Esophagus (tissue), 2 donors: ENCODE data around the gene DPEP2NB. TPM values are rescaled to one million over a fixed set of nuclear protein-coding genes. Genes with fewer than 3 reads are reported as not detected.
A peak's percentile ranks its signal among the peaks of the same experiment; 100 is the strongest.

Source experiments
- H3K27ac ChIP-seq, 2 donors: one replicate each; pipeline ENCODE4 v1.5.1; 2013; ENCODE audit warnings: low read depth in 2 of 2, mild to moderate bottlenecking in 2 of 2, inconsistent platforms in 1 of 2, low read length in 1 of 2, moderate library complexity in 1 of 2
- H3K27me3 ChIP-seq, 2 donors: one replicate each; pipeline ENCODE4 v1.6.1; 2013; ENCODE audit warnings: low read length in 2 of 2, control low read depth in 1 of 2, mild to moderate bottlenecking in 1 of 2; ENCODE audit not compliant: insufficient read depth in 2 of 2, control insufficient read depth in 1 of 2
- H3K36me3 ChIP-seq, 2 donors: one replicate each; pipeline ENCODE4 v1.6.1; 2013; ENCODE audit warnings: low read length in 1 of 2; ENCODE audit not compliant: control insufficient read depth in 2 of 2, insufficient read depth in 2 of 2
- H3K4me1 ChIP-seq, 2 donors: one replicate each; pipeline ENCODE4 v1.6.1; 2013; ENCODE audit warnings: low read length in 1 of 2; ENCODE audit not compliant: control insufficient read depth in 2 of 2, insufficient read depth in 2 of 2
- H3K4me3 ChIP-seq, 2 donors: one replicate each; pipeline ENCODE4 v1.5.1; 2013; ENCODE audit warnings: low read length in 2 of 2, mild to moderate bottlenecking in 2 of 2, low read depth in 1 of 2, moderate library complexity in 1 of 2
- H3K9me3 ChIP-seq, 2 donors: one replicate each; pipeline ENCODE4 v1.6.1; 2013; ENCODE audit warnings: mild to moderate bottlenecking in 2 of 2, low read depth in 1 of 2, low read length in 1 of 2, moderate library complexity in 1 of 2; ENCODE audit not compliant: control insufficient read depth in 2 of 2, insufficient read depth in 1 of 2
- WGBS, 2 donors: extraction: QIAGEN DNeasy Blood & Tissue Kit; methylation state at CpG; one replicate each; pipeline ENCODE4 v1.1.7; 2013; 5-methylcytosine and 5-hydroxymethylcytosine counted together
- polyA plus RNA-seq, 2 donors: library from polyadenylated mRNA; stranded (reverse); fragments of 200-250 nt; gene quantifications; one replicate each; pipeline ENCODE4 v1.2.3, GENCODE V29; 2013
- donor health status: healthy with polysubstance abuse.
- donor health status: Bipolar disorder and iron deficiency.

The DPEP2NB gene, protein sequence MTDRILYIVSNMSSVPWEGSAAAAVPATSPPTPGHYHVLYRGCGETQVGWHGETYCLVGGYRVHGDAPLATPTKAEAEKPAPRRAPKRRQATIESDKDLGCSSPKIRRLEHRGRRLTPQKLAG
- under 1 TPM in 1 of 2 donors, not detected in 1; 0.04 TPM for polyA plus RNA-seq

- Histone ChIP-seq H3K36me3 (no peaks in the 10 kb centered on the region), H3K9me3 (no peaks in the 10 kb centered on the region), H3K27me3 (no peaks in the 10 kb centered on the region), H3K4me1 (peaks cover 0 to 5% of the 10 kb centered on the region in 2 donors), H3K4me3 (no peak within 1 kb of the TSS), H3K27ac (no peak within 1 kb of the TSS)
- 84 to 85% methylated on average over 5 of the region's 5 CpGs for WGBS, 2 donors
Measured at GRCh38 chr16:68015681-68016080, at the start of gene DPEP2NB. TSS of gene DPEP2NB (minus strand) at chr16:68015911. CDS start at chr16:68015770, 141 bp downstream.

- 46 to 52% methylated on average over 2 of the region's 2 CpGs for WGBS, 2 donors
- no peaks in the 10 kb centered on the region for H3K27me3 ChIP-seq
- peaks cover 0 to 8% of the 10 kb centered on the region in 2 donors for H3K36me3 ChIP-seq
- peaks cover 0 to 6% of the 10 kb centered on the region in 2 donors for H3K4me1 ChIP-seq
- H3K27ac ChIP-seq, result peak overlapping the region in 1 of 2 donors; percentile 76
- H3K9me3 ChIP-seq, result no peaks in the 10 kb centered on the region
- no peak overlapping the region for H3K4me3 ChIP-seq
Measured at GRCh38 chr16:68064791-68065365, 49.2 kb upstream of the DPEP2NB start.

GRCh38 chr16:68062910-68063393, 47.2 kb upstream of the DPEP2NB start:
- no peaks in the 10 kb centered on the region for H3K27me3 ChIP-seq

DNA sequence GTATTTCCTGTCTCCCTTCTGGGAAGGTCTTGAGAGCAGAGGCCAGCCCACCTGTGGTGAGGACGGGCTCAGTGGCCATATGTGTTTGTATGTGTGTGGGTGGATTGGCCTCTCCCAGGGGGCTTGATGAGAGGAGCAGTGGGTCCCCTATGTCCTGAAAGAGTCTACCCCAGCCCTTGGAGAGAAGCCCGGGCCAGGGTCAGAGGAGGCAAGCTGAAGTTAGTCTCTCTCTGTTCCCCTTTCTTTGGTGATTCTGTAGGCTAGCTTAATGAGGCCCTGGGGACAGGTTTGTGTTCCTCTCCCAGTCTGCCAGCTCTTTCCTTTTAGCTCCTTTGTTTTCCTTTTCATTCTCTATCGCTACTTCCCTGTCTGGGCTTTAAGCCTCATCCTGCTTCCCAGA, 45.7 kb upstream of the DPEP2NB start:
- H3K27me3 ChIP-seq, result no peaks in the 10 kb centered on the region
- H3K4me3 ChIP-seq, result no peak overlapping the region
- WGBS, 2 donors, result 80 to 83% methylated on average over 2 to 3 of the region's 3 CpGs
- H3K36me3 ChIP-seq, result peaks cover 2 to 3% of the 10 kb centered on the region in 2 donors
- peak overlapping the region in 1 of 2 donors; percentile 53 for H3K27ac ChIP-seq
- H3K4me1 ChIP-seq, result no peaks in the 10 kb centered on the region
- no peaks in the 10 kb centered on the region for H3K9me3 ChIP-seq

More at GRCh38 chr16:68062910-68063393, 47.2 kb upstream of the DPEP2NB start:
- WGBS, 2 donors, result 87 to 94% methylated on average over 4 of the region's 4 CpGs
- Histone ChIP-seq H3K4me3 (no peak overlapping the region), H3K36me3 (peaks cover 2% of the 10 kb centered on the region in 2 donors), H3K27ac (no peak overlapping the region), H3K4me1 (no peaks in the 10 kb centered on the region), H3K9me3 (no peaks in the 10 kb centered on the region)

GRCh38 chr16:68059804-68060203, 44.1 kb upstream of the DPEP2NB start:
- no peak overlapping the region for H3K4me3 ChIP-seq
- peaks cover 0 to 3% of the 10 kb centered on the region in 2 donors for H3K36me3 ChIP-seq
- H3K4me1 ChIP-seq, result no peaks in the 10 kb centered on the region

DNA sequence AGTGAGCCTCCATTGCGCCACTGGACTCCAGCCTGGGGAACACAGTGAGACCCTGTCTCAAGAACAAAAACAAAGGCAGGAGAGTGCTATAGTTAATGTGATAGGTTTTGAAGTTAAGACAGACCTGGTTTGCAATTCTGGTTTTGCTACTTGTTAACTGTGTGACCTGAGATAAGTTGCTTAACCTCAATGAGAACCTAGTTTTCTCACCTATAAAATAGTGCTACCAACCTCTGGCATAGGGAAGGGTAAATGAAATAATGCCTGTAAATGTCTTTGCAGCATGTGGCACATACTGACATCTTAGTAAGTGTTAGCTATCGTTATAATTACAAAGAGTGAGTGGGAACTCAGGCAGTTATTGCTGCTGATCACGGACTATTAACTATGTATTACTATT, 39.7 kb upstream of the DPEP2NB start:
- no peaks in the 10 kb centered on the region for H3K27me3 ChIP-seq
- H3K36me3 ChIP-seq, result peaks cover 3 to 8% of the 10 kb centered on the region in 2 donors
- H3K4me1 ChIP-seq, result no peaks in the 10 kb centered on the region
- H3K4me3 ChIP-seq, result no peak overlapping the region
- no peaks in the 10 kb centered on the region for H3K9me3 ChIP-seq
- H3K27ac ChIP-seq, result no peak overlapping the region
- 89 to 95% methylated on average over 3 of the region's 3 CpGs for WGBS, 2 donors

More at GRCh38 chr16:68059804-68060203, 44.1 kb upstream of the DPEP2NB start:
- Histone ChIP-seq H3K27ac (no peak overlapping the region), H3K9me3 (no peaks in the 10 kb centered on the region), H3K27me3 (no peaks in the 10 kb centered on the region)

GRCh38 chr16:68049449-68049848, 33.7 kb upstream of the DPEP2NB start:
- Histone ChIP-seq H3K9me3 (no peaks in the 10 kb centered on the region), H3K4me1 (no peaks in the 10 kb centered on the region), H3K27me3 (no peaks in the 10 kb centered on the region), H3K36me3 (peaks cover 8 to 12% of the 10 kb centered on the region in 2 donors), H3K4me3 (no peak overlapping the region), H3K27ac (no peak overlapping the region)
- WGBS, 2 donors, result 92 to 98% methylated on average over 2 of the region's 2 CpGs

GRCh38 chr16:68047987-68048386, 32.3 kb upstream of the DPEP2NB start:
- no peak overlapping the region for H3K27ac ChIP-seq
- no peaks in the 10 kb centered on the region for H3K9me3 ChIP-seq
- WGBS, 2 donors, result 88 to 89% methylated on average over 2 of the region's 2 CpGs
- H3K4me1 ChIP-seq, result no peaks in the 10 kb centered on the region
- H3K27me3 ChIP-seq, result no peaks in the 10 kb centered on the region
- H3K36me3 ChIP-seq, result peaks cover 8% of the 10 kb centered on the region in 2 donors
- no peak overlapping the region for H3K4me3 ChIP-seq

DNA sequence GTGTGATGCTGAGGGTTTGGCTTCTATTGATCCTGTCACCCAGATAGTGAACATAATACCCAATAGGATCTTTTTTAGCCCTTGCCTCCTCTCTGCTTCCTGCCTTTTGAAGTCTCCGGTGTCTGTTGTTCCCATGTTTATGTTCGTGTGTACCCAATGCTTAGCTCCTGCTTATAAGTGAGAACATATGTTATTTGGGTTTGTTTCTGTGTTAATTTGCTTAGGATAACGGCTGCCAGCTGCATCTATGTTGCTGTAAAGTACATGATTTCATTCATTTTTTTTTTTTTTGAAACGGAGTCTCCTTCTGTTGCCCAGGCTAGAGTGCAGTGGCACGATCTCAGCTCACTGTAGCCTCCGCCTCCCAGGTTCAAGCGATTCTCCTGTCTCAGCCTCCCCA, 30.4 kb upstream of the DPEP2NB start:
- Histone ChIP-seq H3K27me3 (no peaks in the 10 kb centered on the region), H3K9me3 (no peaks in the 10 kb centered on the region), H3K4me3 (no peak overlapping the region), H3K36me3 (peaks cover 4 to 8% of the 10 kb centered on the region in 2 donors), H3K27ac (no peak overlapping the region), H3K4me1 (no peaks in the 10 kb centered on the region)
- WGBS, 2 donors, result 84 to 90% methylated on average over 7 of the region's 7 CpGs

- H3K27ac ChIP-seq, result no peak overlapping the region
- 86 to 91% methylated on average over 2 of the region's 2 CpGs for WGBS, 2 donors
Measured at GRCh38 chr16:68041783-68042182, 26.1 kb upstream of the DPEP2NB start.

More at GRCh38 chr16:68041783-68042182, 26.1 kb upstream of the DPEP2NB start:
- Histone ChIP-seq H3K4me3 (no peak overlapping the region), H3K27me3 (no peaks in the 10 kb centered on the region), H3K36me3 (no peaks in the 10 kb centered on the region), H3K4me1 (no peaks in the 10 kb centered on the region), H3K9me3 (no peaks in the 10 kb centered on the region)
